ENCODE data around the gene ADAT3.

The ADAT3 gene

GRCh38 chr19:1905110-1905862 is at the start of gene ADAT3, which contains the start of gene SCAMP4:
Gene ADAT3, plus strand, starts transcription at chr19:1905399. Its CDS starts 6,649 bp downstream, at chr19:1912048.
Gene SCAMP4, plus strand, starts transcription at chr19:1905399. Its CDS starts 9,621 bp downstream, at chr19:1915020.
- DNase-seq: peak; percentile 72 to 99 (median 97)

GRCh38 chr19:1855828-1856255 is 49.4 kb upstream of the ADAT3 start:
- no peak for DNase-seq

- DNase-seq: no peak
These were observed 48.9 kb upstream of the ADAT3 start for GRCh38 chr19:1856345-1856697.

GRCh38 chr19:1856698-1857603 is 48.2 kb upstream of the ADAT3 start:
- peak in 28 of 51 donors; percentile 13 to 69 (median 42) for DNase-seq

- peak in 1 of 51 donors; percentile 14 for DNase-seq
These were observed 47.4 kb upstream of the ADAT3 start for GRCh38 chr19:1857648-1858326.

- no peak for DNase-seq
These were observed 46.7 kb upstream of the ADAT3 start for GRCh38 chr19:1858412-1859081.

GRCh38 chr19:1859331-1859781 is 45.8 kb upstream of the ADAT3 start:
- DNase-seq: no peak

- peak in 32 of 51 donors; percentile 8 to 78 (median 48) for DNase-seq
These were observed 45.0 kb upstream of the ADAT3 start for GRCh38 chr19:1860042-1860775.

- no peak for DNase-seq
These were observed 44.2 kb upstream of the ADAT3 start for GRCh38 chr19:1860821-1861598.

GRCh38 chr19:1861599-1862031 is 43.6 kb upstream of the ADAT3 start:
- DNase-seq: no peak

- DNase-seq: no peak
These were observed 43.2 kb upstream of the ADAT3 start for GRCh38 chr19:1862068-1862423.

GRCh38 chr19:1862424-1863327 is 42.5 kb upstream of the ADAT3 start:
- peak in 4 of 51 donors; percentile 11 to 33 (median 23) for DNase-seq

GRCh38 chr19:1863328-1863637 is 41.9 kb upstream of the ADAT3 start, which contains the start of gene KLF16:
Gene KLF16, minus strand, starts transcription at chr19:1863579. Its CDS starts 82 bp downstream, at chr19:1863497.
- DNase-seq: no peak

- DNase-seq: peak; percentile 55 to 97 (median 87)
These were observed 41.3 kb upstream of the ADAT3 start for GRCh38 chr19:1863638-1864479.

GRCh38 chr19:1864480-1865171 is 40.6 kb upstream of the ADAT3 start:
- peak in 36 of 51 donors; percentile 15 to 75 (median 48) for DNase-seq

GRCh38 chr19:1865172-1866010 is 39.8 kb upstream of the ADAT3 start:
- DNase-seq: no peak
